ENCODE measurements around the gene MTHFR.

The MTHFR gene

GRCh38 chr1:11828511-11828910 is 22.7 kb upstream of the MTHFR start:
- no peaks in the 10 kb centered on the region for H3K27me3 ChIP-seq (ENCODE audit: control insufficient read depth, insufficient read depth, low read length)
- H3K4me3 ChIP-seq (ENCODE audit: low read depth, low read length) = no peak overlapping the region
- H3K9me3 ChIP-seq (ENCODE audit: control insufficient read depth, insufficient read depth, low read depth, low read length) = no peaks in the 10 kb centered on the region
- H3K9ac ChIP-seq (ENCODE audit: low read length) = no peak overlapping the region
- peaks cover 95% of the 10 kb centered on the region for H3K36me3 ChIP-seq (ENCODE audit: control insufficient read depth, insufficient read depth, low read length)
- H3K4me1 ChIP-seq (ENCODE audit: control insufficient read depth, insufficient read depth, low read length) = no peaks in the 10 kb centered on the region
- H3K27ac ChIP-seq (ENCODE audit: low read depth, low read length) = no peak overlapping the region

DNA sequence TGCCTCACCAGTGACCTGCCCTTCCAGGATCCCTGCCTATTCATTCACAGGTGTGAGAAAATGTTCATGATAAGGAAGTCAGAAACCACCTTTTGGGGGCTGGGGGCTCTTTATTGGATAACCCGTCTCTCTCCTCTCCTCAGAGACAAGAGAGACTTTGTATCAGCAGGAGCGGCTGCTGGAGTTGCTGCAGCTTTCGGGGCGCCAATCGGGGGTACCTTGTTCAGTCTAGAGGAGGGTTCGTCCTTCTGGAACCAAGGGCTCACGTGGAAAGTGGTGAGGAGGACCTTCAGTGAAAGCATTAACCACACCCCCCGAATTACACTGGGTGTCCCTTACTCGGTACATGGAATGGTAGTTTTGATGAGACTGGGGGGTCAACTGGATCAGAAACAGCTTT is 21.2 kb upstream of the MTHFR start:
- H3K36me3 ChIP-seq (ENCODE audit: control insufficient read depth, insufficient read depth, low read length) = peaks cover 87% of the 10 kb centered on the region
- no peak overlapping the region for H3K4me3 ChIP-seq (ENCODE audit: low read depth, low read length)
- H3K9me3 ChIP-seq (ENCODE audit: control insufficient read depth, insufficient read depth, low read depth, low read length) = no peaks in the 10 kb centered on the region
- H3K27me3 ChIP-seq (ENCODE audit: control insufficient read depth, insufficient read depth, low read length) = no peaks in the 10 kb centered on the region
- no peaks in the 10 kb centered on the region for H3K4me1 ChIP-seq (ENCODE audit: control insufficient read depth, insufficient read depth, low read length)
- H3K9ac ChIP-seq (ENCODE audit: low read length) = no peak overlapping the region
- no peak overlapping the region for H3K27ac ChIP-seq (ENCODE audit: low read depth, low read length)

- Histone ChIP-seq H3K27ac (ENCODE audit: low read depth, low read length) (no peak overlapping the region), H3K27me3 (ENCODE audit: control insufficient read depth, insufficient read depth, low read length) (no peaks in the 10 kb centered on the region), H3K36me3 (ENCODE audit: control insufficient read depth, insufficient read depth, low read length) (peaks cover 85% of the 10 kb centered on the region), H3K4me3 (ENCODE audit: low read depth, low read length) (no peak overlapping the region), H3K9me3 (ENCODE audit: control insufficient read depth, insufficient read depth, low read depth, low read length) (no peaks in the 10 kb centered on the region), H3K9ac (ENCODE audit: low read length) (no peak overlapping the region), H3K4me1 (ENCODE audit: control insufficient read depth, insufficient read depth, low read length) (no peaks in the 10 kb centered on the region)
These were observed 19.4 kb upstream of the MTHFR start for GRCh38 chr1:11825131-11825530.

DNA sequence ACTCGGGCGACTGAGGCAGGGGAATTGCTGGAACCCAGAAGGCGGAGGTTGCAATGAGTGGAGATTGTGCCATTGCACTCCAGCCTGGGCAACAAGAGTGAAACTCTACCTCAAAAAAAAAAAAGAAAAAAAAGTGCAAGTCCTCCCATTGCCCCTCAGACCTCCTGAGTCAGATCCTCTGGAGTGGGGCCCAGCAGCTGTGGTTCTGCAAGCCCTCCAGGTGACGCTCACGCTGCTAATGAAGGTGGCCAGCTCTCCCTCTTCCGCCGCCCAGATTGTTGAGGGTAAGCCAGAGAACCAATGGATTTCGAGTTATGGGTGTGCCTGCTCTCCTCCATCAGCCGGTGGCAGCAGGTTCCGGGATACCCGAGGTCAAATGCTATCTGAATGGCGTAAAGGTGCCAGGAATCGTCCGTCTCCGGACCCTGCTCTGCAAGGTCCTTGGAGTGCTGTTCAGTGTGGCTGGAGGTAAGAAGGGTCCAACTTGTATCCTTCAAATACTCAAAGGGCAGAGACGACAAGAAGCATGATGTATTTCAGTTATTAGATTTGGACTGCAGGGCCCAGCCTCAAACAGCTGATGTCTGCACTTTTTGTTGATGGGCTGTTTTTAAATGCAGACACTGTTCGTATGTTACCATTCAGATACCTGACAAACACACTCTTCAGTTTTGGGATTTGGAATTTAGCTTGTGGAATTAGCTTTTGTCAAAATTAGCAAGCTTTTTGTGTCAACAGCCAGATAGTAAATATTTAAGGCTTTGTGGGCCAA is 17.8 kb upstream of the MTHFR start:
- Histone ChIP-seq H3K9ac (ENCODE audit: low read length) (no peak overlapping the region), H3K4me3 (ENCODE audit: low read depth, low read length) (no peak overlapping the region), H3K4me1 (ENCODE audit: control insufficient read depth, insufficient read depth, low read length) (no peaks in the 10 kb centered on the region), H3K27ac (ENCODE audit: low read depth, low read length) (no peak overlapping the region), H3K9me3 (ENCODE audit: control insufficient read depth, insufficient read depth, low read depth, low read length) (no peaks in the 10 kb centered on the region), H3K27me3 (ENCODE audit: control insufficient read depth, insufficient read depth, low read length) (no peaks in the 10 kb centered on the region), H3K36me3 (ENCODE audit: control insufficient read depth, insufficient read depth, low read length) (peaks cover 85% of the 10 kb centered on the region)

GRCh38 chr1:11822091-11822490 is 16.3 kb upstream of the MTHFR start:
- Histone ChIP-seq H3K36me3 (ENCODE audit: control insufficient read depth, insufficient read depth, low read length) (peaks cover 84% of the 10 kb centered on the region), H3K9me3 (ENCODE audit: control insufficient read depth, insufficient read depth, low read depth, low read length) (no peaks in the 10 kb centered on the region), H3K27me3 (ENCODE audit: control insufficient read depth, insufficient read depth, low read length) (no peaks in the 10 kb centered on the region), H3K4me1 (ENCODE audit: control insufficient read depth, insufficient read depth, low read length) (no peaks in the 10 kb centered on the region), H3K4me3 (ENCODE audit: low read depth, low read length) (no peak overlapping the region), H3K27ac (ENCODE audit: low read depth, low read length) (no peak overlapping the region), H3K9ac (ENCODE audit: low read length) (no peak overlapping the region)

GRCh38 chr1:11817192-11817591 is 11.4 kb upstream of the MTHFR start:
- Histone ChIP-seq H3K27ac (ENCODE audit: low read depth, low read length) (no peak overlapping the region), H3K9ac (ENCODE audit: low read length) (no peak overlapping the region), H3K9me3 (ENCODE audit: control insufficient read depth, insufficient read depth, low read depth, low read length) (no peaks in the 10 kb centered on the region), H3K4me3 (ENCODE audit: low read depth, low read length) (no peak overlapping the region), H3K4me1 (ENCODE audit: control insufficient read depth, insufficient read depth, low read length) (no peaks in the 10 kb centered on the region), H3K27me3 (ENCODE audit: control insufficient read depth, insufficient read depth, low read length) (no peaks in the 10 kb centered on the region), H3K36me3 (ENCODE audit: control insufficient read depth, insufficient read depth, low read length) (peaks cover 71% of the 10 kb centered on the region)

DNA sequence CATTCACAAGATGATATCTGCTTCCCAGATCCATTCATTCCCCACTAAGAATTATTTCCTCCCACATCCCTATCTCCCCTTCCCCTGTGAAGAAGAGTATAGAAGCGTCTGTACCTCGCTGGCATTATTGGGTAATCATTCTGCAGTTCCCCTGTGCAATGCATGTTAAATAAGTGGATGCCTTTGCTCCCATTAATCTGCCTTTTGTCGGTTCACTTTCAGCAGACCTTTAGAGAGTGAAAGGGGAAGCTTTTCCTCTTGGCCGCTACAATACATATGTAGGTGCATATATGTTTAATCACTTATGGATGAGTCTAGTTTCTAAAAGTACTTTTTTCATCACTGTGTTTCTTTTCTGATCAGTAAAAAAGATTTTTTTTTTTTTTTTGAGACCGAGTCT is 7.3 kb upstream of the MTHFR start:
- no peaks in the 10 kb centered on the region for H3K4me1 ChIP-seq (ENCODE audit: control insufficient read depth, insufficient read depth, low read length)

GRCh38 chr1:11807133-11807532 is 1.4 kb upstream of the MTHFR start:
- Histone ChIP-seq H3K9me3 (ENCODE audit: control insufficient read depth, insufficient read depth, low read depth, low read length) (no peaks in the 10 kb centered on the region), H3K27ac (ENCODE audit: low read depth, low read length) (no peak overlapping the region), H3K9ac (ENCODE audit: low read length) (peak overlapping the region; percentile 70), H3K27me3 (ENCODE audit: control insufficient read depth, insufficient read depth, low read length) (no peaks in the 10 kb centered on the region), H3K4me3 (ENCODE audit: low read depth, low read length) (peak overlapping the region; percentile 88), H3K4me1 (ENCODE audit: control insufficient read depth, insufficient read depth, low read length) (peaks cover 35% of the 10 kb centered on the region), H3K36me3 (ENCODE audit: control insufficient read depth, insufficient read depth, low read length) (peaks cover 50% of the 10 kb centered on the region)

More for the DNA sequence above, 7.3 kb upstream of the MTHFR start:
- no peaks in the 10 kb centered on the region for H3K9me3 ChIP-seq (ENCODE audit: control insufficient read depth, insufficient read depth, low read depth, low read length)
- no peak overlapping the region for H3K27ac ChIP-seq (ENCODE audit: low read depth, low read length)
- H3K27me3 ChIP-seq (ENCODE audit: control insufficient read depth, insufficient read depth, low read length) = no peaks in the 10 kb centered on the region
- no peak overlapping the region for H3K9ac ChIP-seq (ENCODE audit: low read length)
- H3K36me3 ChIP-seq (ENCODE audit: control insufficient read depth, insufficient read depth, low read length) = peaks cover 75% of the 10 kb centered on the region
- H3K4me3 ChIP-seq (ENCODE audit: low read depth, low read length) = no peak overlapping the region

DNA sequence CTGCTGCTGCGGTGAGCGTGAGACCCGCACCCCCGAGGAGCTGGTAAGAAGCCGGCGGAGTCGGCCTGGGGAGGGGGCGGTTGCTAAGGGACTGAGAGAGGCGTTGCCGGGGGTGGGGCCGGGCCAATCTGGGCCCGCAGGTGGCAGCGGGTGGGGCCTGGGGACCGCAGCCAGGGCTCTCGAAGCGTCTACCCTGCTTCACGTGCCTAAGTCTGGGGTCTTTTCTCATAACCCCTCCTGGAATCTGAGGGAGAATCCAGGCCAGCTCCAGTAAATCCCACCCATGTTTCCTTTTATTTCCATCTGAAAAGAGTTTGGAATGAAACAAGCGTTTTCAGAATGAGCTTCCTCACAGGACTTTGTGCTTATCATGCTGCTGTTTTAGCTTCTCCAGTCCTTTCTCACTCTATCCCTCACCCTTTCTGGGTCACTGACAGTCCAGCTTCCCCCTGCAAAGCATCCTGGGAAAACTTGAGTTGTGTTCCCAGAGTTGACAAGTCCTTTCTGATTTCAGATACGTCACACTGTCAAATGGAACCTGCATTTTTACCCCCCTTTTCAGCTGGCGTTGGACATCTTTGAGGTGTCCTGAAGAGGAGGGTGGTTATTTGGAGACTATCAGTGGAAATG is 658 bp upstream of the MTHFR start:
- peaks cover 37% of the 10 kb centered on the region for H3K4me1 ChIP-seq (ENCODE audit: control insufficient read depth, insufficient read depth, low read length)
- H3K27ac ChIP-seq (ENCODE audit: low read depth, low read length) = peak overlapping the region; percentile 35; the same call in 1 of the 2 replicates
- H3K36me3 ChIP-seq (ENCODE audit: control insufficient read depth, insufficient read depth, low read length) = peaks cover 43% of the 10 kb centered on the region
- H3K9me3 ChIP-seq (ENCODE audit: control insufficient read depth, insufficient read depth, low read depth, low read length) = no peaks in the 10 kb centered on the region
- peak overlapping the region; percentile 70 for H3K9ac ChIP-seq (ENCODE audit: low read length)
- peak overlapping the region; percentile 88 for H3K4me3 ChIP-seq (ENCODE audit: low read depth, low read length)
- H3K27me3 ChIP-seq (ENCODE audit: control insufficient read depth, insufficient read depth, low read length) = no peaks in the 10 kb centered on the region

DNA sequence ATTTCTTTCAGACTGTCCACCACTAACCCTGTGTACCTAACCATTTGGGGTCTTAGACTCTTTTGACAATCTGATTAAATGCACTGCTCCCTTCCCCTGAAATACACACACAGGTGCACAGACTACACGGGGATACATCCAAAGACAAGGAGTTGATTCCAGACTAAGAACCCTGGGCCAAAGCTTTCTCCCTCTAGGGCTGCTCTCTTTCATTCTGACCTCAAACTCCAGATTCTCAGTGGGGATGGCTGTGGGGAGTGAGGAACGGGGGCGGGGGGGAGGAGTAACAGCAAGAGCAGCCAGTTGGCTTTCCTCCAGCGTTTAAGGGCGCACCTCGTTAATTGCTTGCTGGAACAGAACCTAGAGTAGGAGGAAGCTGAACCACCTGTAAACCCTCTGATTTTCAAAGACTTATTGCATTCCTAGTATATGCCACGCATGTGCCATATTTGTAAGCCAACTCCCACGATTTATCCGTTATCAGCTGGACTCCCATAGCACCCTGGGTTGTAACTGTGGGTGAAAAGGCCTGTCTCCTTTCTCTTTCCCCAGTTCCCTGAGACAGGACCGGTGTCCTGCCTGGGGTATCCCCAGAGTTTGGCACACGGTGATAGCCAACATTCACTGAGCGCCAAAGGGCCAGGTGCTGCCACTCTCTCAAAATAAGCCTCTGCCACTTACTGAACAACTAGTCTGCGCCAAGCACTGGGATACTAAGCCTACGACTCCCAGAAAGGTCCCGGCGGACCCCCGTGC is 920 bp downstream of the MTHFR start:
- Histone ChIP-seq H3K27ac (ENCODE audit: low read depth, low read length) (peak overlapping the region; percentile 92), H3K4me1 (ENCODE audit: control insufficient read depth, insufficient read depth, low read length) (peaks cover 37% of the 10 kb centered on the region)

More for the DNA sequence above, 920 bp downstream of the MTHFR start:
- H3K9ac ChIP-seq (ENCODE audit: low read length) = peak overlapping the region; percentile 90
- peak overlapping the region; percentile 88 for H3K4me3 ChIP-seq (ENCODE audit: low read depth, low read length)
- no peaks in the 10 kb centered on the region for H3K9me3 ChIP-seq (ENCODE audit: control insufficient read depth, insufficient read depth, low read depth, low read length)
- H3K36me3 ChIP-seq (ENCODE audit: control insufficient read depth, insufficient read depth, low read length) = peaks cover 45% of the 10 kb centered on the region
- no peaks in the 10 kb centered on the region for H3K27me3 ChIP-seq (ENCODE audit: control insufficient read depth, insufficient read depth, low read length)

Measured in HUES6 (cell line).